Activated naive CD8-positive, alpha-beta T cell (primary cell): ENCODE results near the gene ACKR4.
"Not testable (repeated sequence)": the region's sequence is repeated elsewhere in the genome, so short reads cannot be mapped to it uniquely, and the experiment has no call there.

Experiments used
- H3K27ac Mint-ChIP-seq: one replicate; pipeline ENCODE4 v1.8.0; 2021; ENCODE audit warnings: mixed read lengths
- H3K27me3 Mint-ChIP-seq: one replicate; pipeline ENCODE4 v1.8.0; 2021; ENCODE audit warnings: mixed read lengths
- H3K36me3 Mint-ChIP-seq: one replicate; pipeline ENCODE4 v1.8.0; 2021; ENCODE audit warnings: mixed read lengths
- H3K4me1 Mint-ChIP-seq: one replicate; pipeline ENCODE4 v1.8.0; 2021; ENCODE audit warnings: low read depth, mixed read lengths
- H3K4me3 Mint-ChIP-seq: one replicate; pipeline ENCODE4 v1.8.0; 2021; ENCODE audit warnings: mild to moderate bottlenecking, mixed read lengths
- H3K9me3 Mint-ChIP-seq: one replicate; pipeline ENCODE4 v1.8.0; 2021; ENCODE audit warnings: low read depth, mixed read lengths

The ACKR4 gene

GRCh38 chr3:132596816-132597433 lies at the start of gene ACKR4:
Gene ACKR4, plus strand, starts transcription at chr3:132597270. Its CDS starts 3,128 bp downstream, at chr3:132600398.
- Mint-ChIP-seq H3K4me1 (no peaks in the 10 kb centered on the region), H3K4me3 (no peak within 1 kb of the TSS), H3K27ac (no peak within 1 kb of the TSS), H3K27me3 (no peaks in the 10 kb centered on the region), H3K9me3 (no peaks in the 10 kb centered on the region), H3K36me3 (peaks cover 20% of the 10 kb centered on the region)

GRCh38 chr3:132549169-132549568 lies 47.9 kb upstream of the ACKR4 start:
- Mint-ChIP-seq H3K27me3 (no peaks in the 10 kb centered on the region), H3K27ac (peak overlapping the region; percentile 97), H3K4me1 (peaks cover 36% of the 10 kb centered on the region), H3K36me3 (peaks cover 10% of the 10 kb centered on the region), H3K4me3 (no peak overlapping the region), H3K9me3 (peaks cover 3% of the 10 kb centered on the region)

- peaks cover 3% of the 10 kb centered on the region for H3K9me3 Mint-ChIP-seq
- no peaks in the 10 kb centered on the region for H3K27me3 Mint-ChIP-seq
- H3K36me3 Mint-ChIP-seq = peaks cover 7% of the 10 kb centered on the region
- H3K4me1 Mint-ChIP-seq = peaks cover 31% of the 10 kb centered on the region
- peak overlapping the region; percentile 55 for H3K4me3 Mint-ChIP-seq
- H3K27ac Mint-ChIP-seq = peak overlapping the region; percentile 97
Observed at GRCh38 chr3:132549890-132550578, 47.0 kb upstream of the ACKR4 start.

GRCh38 chr3:132550579-132551305 lies 46.3 kb upstream of the ACKR4 start:
- Mint-ChIP-seq H3K4me1 (peaks cover 31% of the 10 kb centered on the region), H3K27me3 (no peaks in the 10 kb centered on the region), H3K9me3 (peaks cover 3% of the 10 kb centered on the region), H3K36me3 (peaks cover 7% of the 10 kb centered on the region), H3K27ac (peak overlapping the region; percentile 97), H3K4me3 (peak overlapping the region; percentile 55)

GRCh38 chr3:132553826-132554225 lies 43.2 kb upstream of the ACKR4 start:
- H3K36me3 Mint-ChIP-seq = peaks cover 13% of the 10 kb centered on the region
- H3K27me3 Mint-ChIP-seq = no peaks in the 10 kb centered on the region
- no peak overlapping the region for H3K27ac Mint-ChIP-seq
- peaks cover 3% of the 10 kb centered on the region for H3K9me3 Mint-ChIP-seq
- H3K4me1 Mint-ChIP-seq = peaks cover 28% of the 10 kb centered on the region
- no peak overlapping the region for H3K4me3 Mint-ChIP-seq

- peaks cover 11% of the 10 kb centered on the region for H3K36me3 Mint-ChIP-seq
- no peaks in the 10 kb centered on the region for H3K27me3 Mint-ChIP-seq
- no peak overlapping the region for H3K27ac Mint-ChIP-seq
Observed at GRCh38 chr3:132554437-132554836, 42.6 kb upstream of the ACKR4 start.

GRCh38 chr3:132555306-132556035 lies 41.6 kb upstream of the ACKR4 start:
- H3K27me3 Mint-ChIP-seq = no peaks in the 10 kb centered on the region
- peaks cover 8% of the 10 kb centered on the region for H3K36me3 Mint-ChIP-seq
- H3K27ac Mint-ChIP-seq = no peak overlapping the region
- H3K4me3 Mint-ChIP-seq = no peak overlapping the region
- peaks cover 13% of the 10 kb centered on the region for H3K4me1 Mint-ChIP-seq
- H3K9me3 Mint-ChIP-seq = no peaks in the 10 kb centered on the region

More at GRCh38 chr3:132554437-132554836, 42.6 kb upstream of the ACKR4 start:
- H3K4me1 Mint-ChIP-seq = peaks cover 24% of the 10 kb centered on the region
- peaks cover 3% of the 10 kb centered on the region for H3K9me3 Mint-ChIP-seq
- H3K4me3 Mint-ChIP-seq = no peak overlapping the region

GRCh38 chr3:132556036-132556386 lies 41.1 kb upstream of the ACKR4 start:
- not testable (repeated sequence) for H3K4me3 Mint-ChIP-seq, H3K27me3 Mint-ChIP-seq, H3K36me3 Mint-ChIP-seq, H3K9me3 Mint-ChIP-seq, H3K4me1 Mint-ChIP-seq, H3K27ac Mint-ChIP-seq

GRCh38 chr3:132556508-132557159 lies 40.4 kb upstream of the ACKR4 start:
- Mint-ChIP-seq H3K9me3 (no peaks in the 10 kb centered on the region), H3K27me3 (no peaks in the 10 kb centered on the region), H3K36me3 (peaks cover 8% of the 10 kb centered on the region), H3K4me1 (peaks cover 4% of the 10 kb centered on the region), H3K4me3 (no peak overlapping the region), H3K27ac (peak overlapping the region; percentile 78)

- peaks cover 30% of the 10 kb centered on the region for H3K36me3 Mint-ChIP-seq
- H3K4me3 Mint-ChIP-seq = no peak overlapping the region
- no peaks in the 10 kb centered on the region for H3K4me1 Mint-ChIP-seq
- no peaks in the 10 kb centered on the region for H3K27me3 Mint-ChIP-seq
- no peaks in the 10 kb centered on the region for H3K9me3 Mint-ChIP-seq
- no peak overlapping the region for H3K27ac Mint-ChIP-seq
Observed at GRCh38 chr3:132561003-132561402, 36.1 kb upstream of the ACKR4 start.

- H3K4me3 Mint-ChIP-seq = no peak overlapping the region
- no peak overlapping the region for H3K27ac Mint-ChIP-seq
- H3K4me1 Mint-ChIP-seq = peaks cover 4% of the 10 kb centered on the region
- H3K9me3 Mint-ChIP-seq = no peaks in the 10 kb centered on the region
- no peaks in the 10 kb centered on the region for H3K27me3 Mint-ChIP-seq
- H3K36me3 Mint-ChIP-seq = peaks cover 30% of the 10 kb centered on the region
Observed at GRCh38 chr3:132563420-132564069, 33.5 kb upstream of the ACKR4 start.

- Mint-ChIP-seq H3K4me1 (peaks cover 8% of the 10 kb centered on the region), H3K36me3 (peaks cover 30% of the 10 kb centered on the region)
Observed at GRCh38 chr3:132564070-132564465, 33.0 kb upstream of the ACKR4 start.

GRCh38 chr3:132568422-132568821 lies 28.6 kb upstream of the ACKR4 start:
- H3K4me3 Mint-ChIP-seq = no peak overlapping the region
- H3K4me1 Mint-ChIP-seq = peaks cover 15% of the 10 kb centered on the region
- H3K9me3 Mint-ChIP-seq = no peaks in the 10 kb centered on the region
- no peaks in the 10 kb centered on the region for H3K27me3 Mint-ChIP-seq
- H3K36me3 Mint-ChIP-seq = peaks cover 34% of the 10 kb centered on the region
- no peak overlapping the region for H3K27ac Mint-ChIP-seq

More at GRCh38 chr3:132564070-132564465, 33.0 kb upstream of the ACKR4 start:
- Mint-ChIP-seq H3K27me3 (no peaks in the 10 kb centered on the region), H3K9me3 (no peaks in the 10 kb centered on the region), H3K27ac (no peak overlapping the region), H3K4me3 (no peak overlapping the region)

GRCh38 chr3:132569153-132569552 lies 27.9 kb upstream of the ACKR4 start:
- H3K27ac Mint-ChIP-seq = peak overlapping the region; percentile 51
- no peaks in the 10 kb centered on the region for H3K9me3 Mint-ChIP-seq
- H3K4me1 Mint-ChIP-seq = peaks cover 15% of the 10 kb centered on the region
- peaks cover 32% of the 10 kb centered on the region for H3K36me3 Mint-ChIP-seq
- no peak overlapping the region for H3K4me3 Mint-ChIP-seq
- H3K27me3 Mint-ChIP-seq = no peaks in the 10 kb centered on the region
